GM12872 (cell line): Measurements from ENCODE around the gene LNPEP.
A peak's percentile ranks its signal among the peaks of the same experiment; 100 is the strongest.

ENCODE experiments used
- TF ChIP-seq, protein P1 (sequence below): IDR thresholded peaks from 3 replicates; pipeline ENCODE4 v1.5.1; 2011; ENCODE audit warnings: low read depth, mild to moderate bottlenecking, low read length, moderate library complexity; ENCODE audit not compliant: insufficient read depth

The LNPEP gene

DNA sequence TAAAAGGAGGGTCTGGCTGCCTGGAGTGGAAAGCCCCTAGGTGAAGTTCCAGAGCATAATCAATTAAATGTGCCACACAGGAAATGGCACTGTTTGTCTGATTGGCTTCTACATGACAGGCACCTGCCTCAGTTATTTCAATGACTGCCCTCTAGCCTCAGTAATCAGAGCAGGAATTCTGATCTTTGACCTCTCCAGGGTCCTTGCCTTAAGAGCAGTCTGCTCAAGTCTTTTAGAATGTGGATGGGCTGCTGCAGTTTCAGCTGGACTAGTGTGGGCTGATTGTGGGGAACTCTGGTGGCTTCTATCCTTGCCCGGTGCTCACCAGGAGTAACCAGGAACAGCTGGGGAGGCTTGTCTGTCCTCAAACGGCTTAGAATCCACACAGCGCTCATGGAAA is 107.6 kb downstream of the LNPEP start:
- TF ChIP-seq, protein P1, sequence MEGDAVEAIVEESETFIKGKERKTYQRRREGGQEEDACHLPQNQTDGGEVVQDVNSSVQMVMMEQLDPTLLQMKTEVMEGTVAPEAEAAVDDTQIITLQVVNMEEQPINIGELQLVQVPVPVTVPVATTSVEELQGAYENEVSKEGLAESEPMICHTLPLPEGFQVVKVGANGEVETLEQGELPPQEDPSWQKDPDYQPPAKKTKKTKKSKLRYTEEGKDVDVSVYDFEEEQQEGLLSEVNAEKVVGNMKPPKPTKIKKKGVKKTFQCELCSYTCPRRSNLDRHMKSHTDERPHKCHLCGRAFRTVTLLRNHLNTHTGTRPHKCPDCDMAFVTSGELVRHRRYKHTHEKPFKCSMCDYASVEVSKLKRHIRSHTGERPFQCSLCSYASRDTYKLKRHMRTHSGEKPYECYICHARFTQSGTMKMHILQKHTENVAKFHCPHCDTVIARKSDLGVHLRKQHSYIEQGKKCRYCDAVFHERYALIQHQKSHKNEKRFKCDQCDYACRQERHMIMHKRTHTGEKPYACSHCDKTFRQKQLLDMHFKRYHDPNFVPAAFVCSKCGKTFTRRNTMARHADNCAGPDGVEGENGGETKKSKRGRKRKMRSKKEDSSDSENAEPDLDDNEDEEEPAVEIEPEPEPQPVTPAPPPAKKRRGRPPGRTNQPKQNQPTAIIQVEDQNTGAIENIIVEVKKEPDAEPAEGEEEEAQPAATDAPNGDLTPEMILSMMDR, result no peak

DNA sequence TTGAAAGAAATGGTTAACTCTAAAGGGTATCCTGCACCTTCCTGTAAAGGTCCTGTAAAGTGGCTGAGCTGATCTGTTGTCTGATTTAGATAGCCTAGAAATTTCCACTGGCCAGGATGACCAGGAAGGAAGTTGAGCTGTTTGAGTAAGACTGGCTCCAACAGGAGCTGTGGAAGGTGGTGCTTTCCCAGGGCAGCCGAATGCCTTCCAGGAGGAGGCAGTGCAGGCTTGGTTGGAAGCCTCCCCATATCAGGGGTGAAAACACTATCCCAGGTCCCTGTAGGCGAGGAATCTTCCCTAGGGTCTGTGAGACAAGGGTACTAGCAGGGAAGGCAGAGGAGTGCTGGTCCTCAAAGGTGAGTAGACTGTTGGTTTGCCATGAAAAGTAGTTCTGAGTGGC is 108.2 kb downstream of the LNPEP start:
- TF ChIP-seq, protein P1, result peak; percentile 33; the same call in 2 of the 3 replicates

DNA sequence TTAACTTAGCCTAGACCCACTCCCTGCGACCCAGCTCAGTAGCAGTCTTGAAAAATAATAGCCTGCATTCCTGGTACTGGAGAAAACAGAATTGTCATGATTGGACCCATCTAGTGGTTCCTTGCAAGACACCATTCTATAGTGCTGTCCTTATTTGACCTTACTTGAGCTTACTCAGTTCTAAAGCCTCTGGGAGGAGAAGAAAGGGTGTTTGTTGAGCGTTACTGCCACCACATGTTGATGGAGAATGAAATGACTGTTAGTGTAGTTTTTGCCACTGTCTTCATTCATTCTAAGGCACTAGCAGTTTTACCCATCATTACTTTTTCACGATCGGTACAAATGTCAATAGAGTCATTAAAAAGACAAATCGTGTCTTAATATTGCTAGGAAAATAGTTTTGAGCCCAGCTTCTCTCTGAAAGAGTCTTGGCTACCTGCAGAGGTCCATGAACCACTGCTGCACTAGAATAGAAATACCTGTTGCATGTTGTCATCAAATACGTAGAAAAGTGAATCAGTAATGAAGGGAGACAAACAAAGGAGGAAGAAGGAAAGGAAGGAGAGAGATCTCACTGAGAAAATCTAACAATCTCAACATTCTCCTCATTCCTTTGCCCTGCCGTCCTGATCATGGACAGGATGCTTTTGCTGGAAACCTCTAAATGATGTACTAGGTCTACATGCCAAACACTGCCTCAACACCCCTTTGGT is 110.5 kb downstream of the LNPEP start:
- TF ChIP-seq, protein P1, result no peak

DNA sequence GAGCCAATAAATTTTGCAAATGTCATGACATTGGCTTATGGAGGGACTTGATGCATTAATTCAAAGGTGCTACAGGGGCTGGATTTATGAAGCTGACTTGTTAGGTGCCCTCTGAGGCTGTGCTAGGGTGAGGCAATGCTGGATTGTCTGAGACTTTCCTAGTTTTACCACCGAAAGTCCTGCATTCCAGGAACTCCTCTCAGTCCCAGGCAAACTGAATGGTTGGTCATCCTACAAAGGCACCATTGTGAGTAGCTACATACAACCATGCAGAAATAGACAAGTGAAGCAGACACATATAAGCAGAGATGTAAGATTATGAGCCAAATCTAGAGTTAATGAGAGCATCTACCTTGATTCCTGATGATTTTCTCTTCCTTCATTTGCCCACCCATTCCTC is 111.2 kb downstream of the LNPEP start:
- TF ChIP-seq, protein P1, result no peak

- TF ChIP-seq, protein P1, result no peak
Measured at GRCh38 chr5:97049175-97049574, 113.3 kb downstream of the LNPEP start.

- TF ChIP-seq, protein P1, result no peak
Measured at GRCh38 chr5:97056263-97056662, 120.4 kb downstream of the LNPEP start.

DNA sequence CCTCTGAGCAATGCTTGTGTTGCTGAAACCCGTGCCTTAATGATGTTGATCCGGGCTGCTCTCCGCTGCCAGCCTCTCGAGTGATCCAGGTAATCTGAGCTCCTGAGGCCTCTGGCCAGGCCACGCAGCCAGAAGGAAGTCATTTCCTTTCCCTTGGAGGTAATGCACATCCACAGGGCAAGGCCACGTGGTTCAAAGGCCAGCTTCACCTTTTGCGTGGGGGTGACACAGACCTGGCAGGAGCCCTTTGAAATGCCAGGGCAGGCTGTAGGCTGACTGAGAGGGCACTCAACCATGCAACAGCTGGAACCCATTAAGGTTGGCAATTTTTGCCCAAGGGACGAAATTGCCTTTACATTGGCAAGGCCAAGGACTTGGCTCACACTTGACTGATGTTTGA is 126.2 kb downstream of the LNPEP start:
- TF ChIP-seq, protein P1, result no peak

DNA sequence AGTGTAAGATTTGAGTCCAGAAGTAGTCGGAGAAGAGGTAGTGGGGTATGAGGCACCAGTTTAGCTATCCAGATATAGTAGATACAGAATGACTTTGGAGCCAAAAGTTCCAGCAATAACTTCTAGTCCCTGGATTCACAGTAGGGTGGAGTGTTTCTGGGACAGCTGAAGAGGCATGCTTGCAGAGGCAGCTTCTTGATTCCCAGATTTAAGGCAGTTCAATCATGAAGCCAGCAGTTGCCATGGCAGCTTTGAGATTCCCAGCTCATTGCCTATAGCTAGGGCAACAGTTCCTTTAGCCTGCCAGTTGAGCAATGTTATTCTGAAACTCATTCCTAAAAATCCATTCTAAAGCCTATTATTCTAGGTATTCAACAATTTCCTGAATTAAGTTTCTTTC is 127.4 kb downstream of the LNPEP start:
- TF ChIP-seq, protein P1, result no peak
